ENCODE measurements around the gene UBAC1. TPM values are rescaled to one million over a fixed set of nuclear protein-coding genes. Genes with fewer than 3 reads are reported as not detected.
A peak's percentile ranks its signal among the peaks of the same experiment; 100 is the strongest.

The UBAC1 gene
- total RNA-seq, 1 donor from 2014 or later: 25.5 TPM

- H3K27ac Mint-ChIP-seq: peak overlapping the region; percentile 69
- intact Hi-C loops (cut with micrococcal nuclease): loop anchor here (5.0 kb wide), 2 partner anchors 43 to 577 kb away; partner anchors contain the start of gene SEC16A
- H3K4me3 Mint-ChIP-seq: peak overlapping the region; percentile 77
- H3K27me3 Mint-ChIP-seq: no peaks in the 10 kb centered on the region
- ChIA-PET POLR2A (no interaction called here), CTCF (no interaction called here)
- ATAC-seq (ENCODE audit: low read depth) (no peak), DNase-seq (no peak)
- H3K36me3 Mint-ChIP-seq (ENCODE audit: low read depth): peaks cover 14% of the 10 kb centered on the region
- TF ChIP-seq CTCF (IDR thresholded peaks at IDR 0.05): no peak
- no peaks in the 10 kb centered on the region for H3K9me3 Mint-ChIP-seq
- H3K4me1 Mint-ChIP-seq: peaks cover 36% of the 10 kb centered on the region
Measured at GRCh38 chr9:135905380-135906258, 55.6 kb downstream of the UBAC1 start.

GRCh38 chr9:135903786-135904520 lies 57.2 kb downstream of the UBAC1 start:
- H3K27ac Mint-ChIP-seq: no peak overlapping the region
- peaks cover 2% of the 10 kb centered on the region for H3K36me3 Mint-ChIP-seq (ENCODE audit: low read depth)
- TF ChIP-seq CTCF (IDR thresholded peaks at IDR 0.05): no peak
- DNase-seq (no peak), ATAC-seq (ENCODE audit: low read depth) (no peak)
- ChIA-PET CTCF (no interaction called here), POLR2A (no interaction called here)
- no peak overlapping the region for H3K4me3 Mint-ChIP-seq
- peaks cover 33% of the 10 kb centered on the region for H3K4me1 Mint-ChIP-seq
- no peaks in the 10 kb centered on the region for H3K27me3 Mint-ChIP-seq
- intact Hi-C loops (cut with micrococcal nuclease): no loop called here
- peaks cover under 1% of the 10 kb centered on the region for H3K9me3 Mint-ChIP-seq

GRCh38 chr9:135903358-135903656 lies 57.9 kb downstream of the UBAC1 start:
- Mint-ChIP-seq H3K4me3 (no peak overlapping the region), H3K27ac (no peak overlapping the region), H3K36me3 (ENCODE audit: low read depth) (no peaks in the 10 kb centered on the region), H3K9me3 (peaks cover 2% of the 10 kb centered on the region), H3K27me3 (no peaks in the 10 kb centered on the region), H3K4me1 (peaks cover 30% of the 10 kb centered on the region)
- no peak for DNase-seq
- ChIA-PET POLR2A (no interaction called here), CTCF (no interaction called here)
- no peak for TF ChIP-seq CTCF (IDR thresholded peaks at IDR 0.05)
- intact Hi-C loops (cut with micrococcal nuclease): no loop called here
- ATAC-seq (ENCODE audit: low read depth): no peak

GRCh38 chr9:135902655-135903357 lies 58.4 kb downstream of the UBAC1 start:
- Mint-ChIP-seq H3K36me3 (ENCODE audit: low read depth) (no peaks in the 10 kb centered on the region), H3K27me3 (no peaks in the 10 kb centered on the region), H3K4me3 (no peak overlapping the region), H3K9me3 (peaks cover 2% of the 10 kb centered on the region), H3K27ac (no peak overlapping the region), H3K4me1 (peaks cover 33% of the 10 kb centered on the region)
- CTCF ChIA-PET: no interaction called here
- POLR2A ChIA-PET: no interaction called here
- intact Hi-C loops (cut with micrococcal nuclease): no loop called here
- TF ChIP-seq CTCF (IDR thresholded peaks at IDR 0.05): no peak
- ATAC-seq (ENCODE audit: low read depth): no peak
- no peak for DNase-seq

GRCh38 chr9:135901826-135902225 lies 59.3 kb downstream of the UBAC1 start:
- no peak for TF ChIP-seq CTCF (IDR thresholded peaks at IDR 0.05)
- peaks cover 33% of the 10 kb centered on the region for H3K4me1 Mint-ChIP-seq
- no peak for DNase-seq
- ATAC-seq (ENCODE audit: low read depth): no peak
- peaks cover 2% of the 10 kb centered on the region for H3K9me3 Mint-ChIP-seq
- H3K36me3 Mint-ChIP-seq (ENCODE audit: low read depth): no peaks in the 10 kb centered on the region
- no peak overlapping the region for H3K27ac Mint-ChIP-seq
- H3K4me3 Mint-ChIP-seq: no peak overlapping the region
- POLR2A ChIA-PET: no interaction called here
- no peaks in the 10 kb centered on the region for H3K27me3 Mint-ChIP-seq
- CTCF ChIA-PET: no interaction called here
- intact Hi-C loops (cut with micrococcal nuclease): no loop called here
